ES-I3 (cell line): ENCODE results near the gene CORIN.

Experiments
- H3K36me3 ChIP-seq: 2 replicates; pipeline ENCODE4 v1.6.1; 2013; ENCODE audit warnings: mild to moderate bottlenecking, low read length, control low read depth, moderate library complexity; ENCODE audit not compliant: insufficient read depth
- H3K4me1 ChIP-seq: 2 replicates; pipeline ENCODE4 v1.6.1; 2013; ENCODE audit warnings: mild to moderate bottlenecking, control low read depth, low read length; ENCODE audit not compliant: insufficient read depth
- H3K9ac ChIP-seq: 2 replicates; pipeline ENCODE4 v1.6.1; 2013; ENCODE audit warnings: low read depth, mild to moderate bottlenecking, low read length, moderate library complexity
- H3K9me3 ChIP-seq: 2 replicates; pipeline ENCODE4 v1.6.1; 2013; ENCODE audit warnings: mild to moderate bottlenecking, low read length, moderate library complexity; ENCODE audit not compliant: control insufficient read depth, insufficient read depth

CORIN gene, protein sequence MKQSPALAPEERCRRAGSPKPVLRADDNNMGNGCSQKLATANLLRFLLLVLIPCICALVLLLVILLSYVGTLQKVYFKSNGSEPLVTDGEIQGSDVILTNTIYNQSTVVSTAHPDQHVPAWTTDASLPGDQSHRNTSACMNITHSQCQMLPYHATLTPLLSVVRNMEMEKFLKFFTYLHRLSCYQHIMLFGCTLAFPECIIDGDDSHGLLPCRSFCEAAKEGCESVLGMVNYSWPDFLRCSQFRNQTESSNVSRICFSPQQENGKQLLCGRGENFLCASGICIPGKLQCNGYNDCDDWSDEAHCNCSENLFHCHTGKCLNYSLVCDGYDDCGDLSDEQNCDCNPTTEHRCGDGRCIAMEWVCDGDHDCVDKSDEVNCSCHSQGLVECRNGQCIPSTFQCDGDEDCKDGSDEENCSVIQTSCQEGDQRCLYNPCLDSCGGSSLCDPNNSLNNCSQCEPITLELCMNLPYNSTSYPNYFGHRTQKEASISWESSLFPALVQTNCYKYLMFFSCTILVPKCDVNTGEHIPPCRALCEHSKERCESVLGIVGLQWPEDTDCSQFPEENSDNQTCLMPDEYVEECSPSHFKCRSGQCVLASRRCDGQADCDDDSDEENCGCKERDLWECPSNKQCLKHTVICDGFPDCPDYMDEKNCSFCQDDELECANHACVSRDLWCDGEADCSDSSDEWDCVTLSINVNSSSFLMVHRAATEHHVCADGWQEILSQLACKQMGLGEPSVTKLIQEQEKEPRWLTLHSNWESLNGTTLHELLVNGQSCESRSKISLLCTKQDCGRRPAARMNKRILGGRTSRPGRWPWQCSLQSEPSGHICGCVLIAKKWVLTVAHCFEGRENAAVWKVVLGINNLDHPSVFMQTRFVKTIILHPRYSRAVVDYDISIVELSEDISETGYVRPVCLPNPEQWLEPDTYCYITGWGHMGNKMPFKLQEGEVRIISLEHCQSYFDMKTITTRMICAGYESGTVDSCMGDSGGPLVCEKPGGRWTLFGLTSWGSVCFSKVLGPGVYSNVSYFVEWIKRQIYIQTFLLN

DNA sequence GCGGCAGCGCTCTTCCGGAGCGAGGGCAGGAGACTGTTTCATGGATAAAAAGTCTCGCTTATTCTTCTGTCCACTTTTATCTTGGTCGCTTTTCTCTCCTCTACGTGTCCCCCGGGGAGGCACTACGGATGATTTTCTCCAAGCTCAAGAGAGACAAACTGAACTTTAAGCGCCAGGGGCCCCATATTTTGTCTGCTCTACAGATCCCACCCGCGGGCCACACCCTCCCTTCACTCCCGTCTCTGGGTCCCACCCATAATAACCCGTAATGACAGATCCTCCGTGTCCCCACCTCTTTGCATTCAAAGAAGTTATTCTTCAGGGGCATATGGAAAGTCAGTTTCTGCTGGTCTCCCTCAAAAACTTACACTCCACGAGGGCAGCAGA, at the start of gene CORIN:
CORIN (minus strand) TSS at position 160 of the 387 bp plus-strand sequence; CDS start at position 42, 118 bp downstream.
- H3K36me3 ChIP-seq = no peaks in the 10 kb centered on the region
- peak within 1 kb of the TSS; percentile 58 for H3K9ac ChIP-seq
- H3K9me3 ChIP-seq = no peaks in the 10 kb centered on the region
- H3K4me1 ChIP-seq = peaks cover 9% of the 10 kb centered on the region; the same call in 1 of the 2 replicates

DNA sequence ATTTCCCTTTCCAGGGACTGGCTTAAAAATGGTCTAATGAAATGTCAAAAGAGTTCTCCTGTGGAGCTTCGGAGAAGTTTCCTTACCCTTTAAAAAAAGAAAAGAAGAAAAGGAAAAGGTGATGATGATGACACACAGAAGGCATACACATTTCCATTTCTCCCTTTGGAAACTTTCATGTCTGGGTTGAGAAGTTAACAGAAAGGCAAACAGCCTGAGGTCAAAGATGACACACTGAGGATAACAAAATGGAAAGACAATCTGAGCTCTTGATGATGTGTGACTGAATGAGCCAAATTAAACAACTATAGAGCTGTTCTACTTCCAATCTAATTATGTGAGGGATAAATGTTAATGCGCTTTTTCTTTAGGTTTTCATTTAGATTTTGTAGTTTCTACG, 44.4 kb upstream of the CORIN start:
- H3K36me3 ChIP-seq = peaks cover 16% of the 10 kb centered on the region
- no peak overlapping the region for H3K9ac ChIP-seq
- H3K4me1 ChIP-seq = no peaks in the 10 kb centered on the region
- H3K9me3 ChIP-seq = no peaks in the 10 kb centered on the region

DNA sequence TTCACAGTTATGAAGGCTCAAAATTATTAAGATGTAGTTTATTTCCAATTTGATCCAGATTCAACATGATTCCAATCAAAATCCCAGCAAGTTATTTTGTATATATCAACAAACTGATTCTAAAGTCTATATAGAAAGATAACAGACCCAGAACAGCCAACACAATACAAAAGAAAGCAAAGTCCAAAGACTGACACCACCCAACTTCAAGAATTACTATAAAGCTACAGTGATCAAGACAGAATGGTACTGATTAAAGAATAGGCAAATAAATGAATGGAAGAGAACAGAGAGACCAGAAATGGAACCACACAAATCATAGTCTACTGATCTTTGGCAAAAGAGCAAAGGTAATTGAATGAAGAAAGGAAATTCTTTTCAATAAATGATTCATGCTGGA, 41.6 kb upstream of the CORIN start:
- Histone ChIP-seq H3K36me3 (peaks cover 20% of the 10 kb centered on the region), H3K4me1 (no peaks in the 10 kb centered on the region), H3K9me3 (no peaks in the 10 kb centered on the region), H3K9ac (no peak overlapping the region)

DNA sequence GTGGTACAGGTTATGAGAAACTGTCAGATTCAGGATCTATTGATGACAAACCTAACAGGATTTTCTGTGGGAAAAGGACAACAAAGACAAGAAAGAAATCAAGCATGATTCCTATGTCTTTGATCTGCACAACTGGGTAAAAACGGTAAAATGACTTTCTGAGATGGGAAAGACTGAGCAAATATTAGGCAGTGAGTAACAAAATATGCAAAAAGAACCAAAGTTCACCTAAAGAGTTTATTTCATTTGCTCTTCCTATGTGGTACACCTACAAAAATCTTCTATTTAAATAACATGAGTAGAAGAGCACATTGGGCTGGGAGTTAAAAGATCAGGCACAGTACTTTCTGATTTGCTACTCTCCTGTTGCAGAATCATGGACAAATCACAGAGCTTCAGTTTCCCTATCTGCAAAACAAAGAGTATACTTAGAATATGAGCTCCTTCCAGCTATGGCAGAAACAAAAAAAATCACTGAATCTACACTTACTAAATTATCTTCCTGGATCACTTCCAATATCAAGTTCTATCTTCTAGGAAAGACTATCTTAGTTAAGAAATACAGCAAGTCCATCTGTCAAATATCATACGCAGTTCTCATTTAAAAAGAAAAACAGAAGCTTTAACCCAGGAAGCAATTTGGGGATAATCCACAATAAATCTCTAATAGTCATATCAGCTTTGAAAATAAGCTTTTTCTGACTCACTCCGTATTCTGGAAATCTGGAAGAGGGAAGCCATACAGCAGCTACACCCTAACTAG, 39.1 kb upstream of the CORIN start:
- Histone ChIP-seq H3K36me3 (peaks cover 17% of the 10 kb centered on the region), H3K4me1 (no peaks in the 10 kb centered on the region), H3K9me3 (no peaks in the 10 kb centered on the region), H3K9ac (no peak overlapping the region)

DNA sequence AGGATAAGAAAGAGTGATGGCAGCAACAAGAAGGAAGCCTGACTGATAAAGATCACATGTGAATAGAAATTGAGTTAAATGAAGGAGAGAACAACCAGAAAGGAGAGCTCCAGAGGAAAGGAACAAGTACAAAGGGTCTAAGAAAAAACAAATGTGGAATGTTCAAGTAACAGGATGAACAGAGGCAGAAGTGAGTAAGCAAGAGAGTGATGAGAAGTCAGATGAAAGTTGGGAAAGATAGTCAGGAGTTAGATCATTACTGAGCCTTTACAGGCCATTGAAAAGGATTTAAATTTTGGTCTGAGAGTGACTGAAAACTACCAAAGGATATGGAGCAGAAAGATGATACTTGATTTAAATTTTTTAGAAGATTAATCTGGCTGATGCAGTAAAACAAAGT, 38.4 kb upstream of the CORIN start:
- Histone ChIP-seq H3K36me3 (peaks cover 17% of the 10 kb centered on the region), H3K9ac (no peak overlapping the region), H3K4me1 (no peaks in the 10 kb centered on the region), H3K9me3 (no peaks in the 10 kb centered on the region)

DNA sequence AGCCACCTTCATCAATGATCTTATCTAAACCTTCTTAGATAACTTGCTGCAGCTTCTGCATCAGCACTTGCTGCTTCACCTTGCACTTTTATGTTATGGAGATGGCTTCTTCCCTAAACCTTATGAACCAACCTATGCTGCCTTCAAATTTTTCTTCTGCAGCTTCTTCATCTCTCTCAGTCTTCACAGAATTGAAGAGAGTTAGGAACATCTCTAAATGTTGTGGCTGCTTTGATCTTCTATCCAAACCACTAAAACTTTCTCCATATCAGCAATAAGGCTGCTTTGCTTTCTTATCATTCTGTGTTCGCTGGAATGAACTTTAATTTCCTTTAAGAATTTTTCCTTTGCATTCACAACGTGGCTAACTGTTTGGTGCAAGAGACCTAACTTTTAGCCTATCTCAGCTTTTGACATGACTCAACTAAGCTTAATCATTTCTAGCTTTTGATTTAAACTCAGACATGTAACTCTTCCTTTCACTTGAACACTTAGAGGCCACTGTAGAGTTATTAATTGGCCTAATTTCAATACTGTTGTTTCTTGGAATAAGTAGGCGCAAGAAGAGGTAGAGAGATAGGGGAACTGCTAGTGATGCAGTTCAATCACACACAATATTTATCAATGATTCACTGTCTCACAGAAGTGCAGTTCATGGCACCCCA, 36.1 kb upstream of the CORIN start:
- no peak overlapping the region for H3K9ac ChIP-seq
- H3K9me3 ChIP-seq = no peaks in the 10 kb centered on the region
- peaks cover 17% of the 10 kb centered on the region for H3K36me3 ChIP-seq
- H3K4me1 ChIP-seq = no peaks in the 10 kb centered on the region

DNA sequence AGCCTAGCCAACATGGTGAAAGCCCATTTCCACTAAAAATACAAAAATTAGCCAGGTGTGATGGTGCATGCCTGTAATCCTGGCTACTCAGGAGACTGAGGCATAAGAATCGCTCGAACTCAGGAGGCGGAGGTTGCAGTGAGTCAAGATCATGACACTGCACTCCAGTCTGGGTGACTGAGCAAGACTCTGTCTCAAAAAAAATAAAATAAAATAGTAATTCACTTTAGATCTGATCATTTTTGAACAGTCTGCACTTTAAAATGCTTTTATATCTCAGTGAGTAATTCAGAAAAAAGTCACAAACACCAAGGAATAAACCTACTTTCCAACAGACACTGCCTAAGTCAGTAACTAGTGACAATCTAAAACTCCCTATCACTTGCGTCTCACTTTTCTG, 25.6 kb upstream of the CORIN start:
- Histone ChIP-seq H3K4me1 (no peaks in the 10 kb centered on the region), H3K9ac (no peak overlapping the region), H3K9me3 (no peaks in the 10 kb centered on the region), H3K36me3 (no peaks in the 10 kb centered on the region)

DNA sequence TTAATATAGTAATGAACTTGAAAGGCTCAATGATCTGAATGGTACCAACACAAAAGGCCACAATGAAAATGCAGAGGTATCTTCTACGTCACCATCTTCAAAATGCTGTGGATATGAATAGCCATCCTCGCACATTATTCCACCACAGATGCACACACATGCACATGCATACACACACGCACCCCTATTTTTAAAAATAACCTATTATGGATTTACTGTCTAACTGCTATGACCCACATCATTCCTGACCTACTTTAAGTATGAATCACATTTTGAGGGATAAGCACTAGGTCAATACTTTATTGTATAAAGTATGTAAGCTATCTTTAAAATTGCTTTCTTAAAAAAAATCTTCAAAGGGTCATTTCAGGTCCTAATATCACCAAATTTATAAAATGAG, 24.4 kb upstream of the CORIN start:
- no peaks in the 10 kb centered on the region for H3K9me3 ChIP-seq
- H3K9ac ChIP-seq = no peak overlapping the region
- no peaks in the 10 kb centered on the region for H3K36me3 ChIP-seq
- no peaks in the 10 kb centered on the region for H3K4me1 ChIP-seq

DNA sequence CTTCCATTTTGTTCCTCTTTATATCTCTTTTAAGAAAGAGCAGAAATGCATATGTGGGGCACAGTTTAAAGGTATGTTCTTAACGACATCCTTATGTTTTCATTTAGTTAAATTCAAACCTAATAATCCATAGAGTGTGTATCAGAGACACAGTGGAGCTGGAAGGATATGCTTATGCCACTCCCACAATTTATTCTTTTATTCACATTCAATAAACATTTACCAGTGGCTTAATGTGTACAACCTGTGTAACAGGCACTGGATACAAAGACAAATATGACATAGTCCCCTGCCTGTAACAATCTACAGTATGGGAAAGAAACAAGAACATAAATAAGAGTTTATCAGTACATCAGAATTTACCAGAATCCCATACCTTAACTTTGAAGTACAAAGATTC, 22.4 kb upstream of the CORIN start:
- Histone ChIP-seq H3K9me3 (no peaks in the 10 kb centered on the region), H3K9ac (no peak overlapping the region), H3K4me1 (no peaks in the 10 kb centered on the region), H3K36me3 (no peaks in the 10 kb centered on the region)

DNA sequence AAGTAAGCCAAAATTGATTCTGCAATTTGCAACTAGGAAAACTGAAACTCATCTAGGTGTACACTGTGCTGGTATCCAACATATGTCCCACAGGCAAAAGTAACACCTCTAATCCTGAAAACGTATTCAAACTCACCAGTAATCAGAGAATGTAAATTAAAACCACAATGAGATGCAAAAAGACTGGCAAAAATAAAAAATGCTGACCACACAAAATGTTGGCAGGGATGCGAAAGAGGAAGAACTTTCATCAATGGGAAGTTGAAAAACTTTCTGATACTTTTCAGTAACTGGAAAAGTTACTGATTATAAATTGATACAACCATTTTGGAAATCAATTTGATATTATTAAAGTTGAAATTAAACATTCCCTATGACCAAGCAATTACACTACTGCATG, 20.1 kb upstream of the CORIN start:
- H3K9me3 ChIP-seq = no peaks in the 10 kb centered on the region
- no peaks in the 10 kb centered on the region for H3K4me1 ChIP-seq
- H3K36me3 ChIP-seq = no peaks in the 10 kb centered on the region
- no peak overlapping the region for H3K9ac ChIP-seq

DNA sequence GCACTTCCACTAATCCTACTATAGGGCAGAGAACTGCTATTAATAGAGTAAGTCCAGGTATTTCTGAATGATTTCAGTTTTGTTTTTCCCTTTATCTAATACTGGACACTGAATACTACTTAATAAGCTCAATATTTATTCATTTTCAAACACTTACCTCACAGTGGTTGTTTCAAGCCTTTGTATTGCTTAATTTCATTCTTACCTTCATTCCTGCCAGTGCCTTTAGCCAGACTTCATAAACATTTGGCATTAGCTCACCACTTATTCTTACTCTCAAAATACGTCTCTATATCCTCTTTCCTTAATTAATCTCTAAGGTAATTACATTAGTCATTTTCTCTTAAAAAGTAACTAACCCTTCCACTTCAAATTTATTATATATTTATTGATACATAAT, 18.8 kb upstream of the CORIN start:
- Histone ChIP-seq H3K4me1 (no peaks in the 10 kb centered on the region), H3K9ac (no peak overlapping the region), H3K36me3 (no peaks in the 10 kb centered on the region), H3K9me3 (no peaks in the 10 kb centered on the region)

DNA sequence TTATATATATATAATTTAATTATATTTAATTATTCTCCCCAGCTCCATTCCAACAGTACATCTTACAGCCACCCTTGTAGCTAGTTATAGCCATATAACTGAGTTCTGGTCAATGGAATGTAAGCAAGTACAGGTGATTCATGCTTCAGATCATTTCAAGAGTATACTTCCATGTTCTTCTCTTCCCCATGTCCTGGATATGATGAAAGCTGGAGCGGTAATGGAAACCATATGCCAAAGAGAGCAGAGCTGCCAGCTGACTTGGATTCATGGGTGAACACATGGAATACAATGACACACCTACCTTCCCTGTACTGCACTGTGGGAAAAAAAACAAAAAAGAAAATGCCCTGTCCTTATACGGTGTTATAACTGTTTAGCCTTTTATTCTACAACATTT, 17.5 kb upstream of the CORIN start:
- Histone ChIP-seq H3K36me3 (no peaks in the 10 kb centered on the region; the same call in 1 of the 2 replicates), H3K9ac (no peak overlapping the region), H3K9me3 (no peaks in the 10 kb centered on the region), H3K4me1 (no peaks in the 10 kb centered on the region)

DNA sequence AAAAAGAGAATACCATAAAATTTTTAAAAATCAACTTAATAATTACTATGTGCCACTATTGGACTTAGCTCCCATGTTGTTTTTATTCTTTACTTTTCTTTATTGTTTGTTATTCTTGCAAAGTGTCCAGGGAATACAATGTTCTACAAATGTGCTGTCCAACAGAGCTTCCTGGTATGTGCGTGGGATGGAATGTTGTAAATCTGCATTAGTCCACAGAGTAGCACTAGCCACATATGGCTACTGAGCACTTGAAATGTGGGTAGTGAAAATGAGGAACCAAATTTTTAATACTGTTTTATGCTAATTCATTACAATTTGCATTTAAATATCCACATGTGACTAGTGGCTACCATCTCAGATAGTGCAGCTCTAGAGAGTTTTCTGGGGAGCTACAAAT, 14.3 kb upstream of the CORIN start:
- no peaks in the 10 kb centered on the region for H3K4me1 ChIP-seq
- H3K9me3 ChIP-seq = no peaks in the 10 kb centered on the region; the same call in 1 of the 2 replicates
- no peak overlapping the region for H3K9ac ChIP-seq
- no peaks in the 10 kb centered on the region; the same call in none of the 2 replicates for H3K36me3 ChIP-seq
